ENCODE data around the gene SLC35E3. TPM values are rescaled to one million over a fixed set of nuclear protein-coding genes. Genes with fewer than 3 reads are reported as not detected.
A peak's percentile ranks its signal among the peaks of the same experiment; 100 is the strongest.
"Not testable (repeated sequence)": the region's sequence is repeated elsewhere in the genome, so short reads cannot be mapped to it uniquely, and the experiment has no call there.

The SLC35E3 gene
- polyA plus RNA-seq, 1 of the 3 experiments (the other 2 are of a cell fraction): 5.7 TPM

DNA sequence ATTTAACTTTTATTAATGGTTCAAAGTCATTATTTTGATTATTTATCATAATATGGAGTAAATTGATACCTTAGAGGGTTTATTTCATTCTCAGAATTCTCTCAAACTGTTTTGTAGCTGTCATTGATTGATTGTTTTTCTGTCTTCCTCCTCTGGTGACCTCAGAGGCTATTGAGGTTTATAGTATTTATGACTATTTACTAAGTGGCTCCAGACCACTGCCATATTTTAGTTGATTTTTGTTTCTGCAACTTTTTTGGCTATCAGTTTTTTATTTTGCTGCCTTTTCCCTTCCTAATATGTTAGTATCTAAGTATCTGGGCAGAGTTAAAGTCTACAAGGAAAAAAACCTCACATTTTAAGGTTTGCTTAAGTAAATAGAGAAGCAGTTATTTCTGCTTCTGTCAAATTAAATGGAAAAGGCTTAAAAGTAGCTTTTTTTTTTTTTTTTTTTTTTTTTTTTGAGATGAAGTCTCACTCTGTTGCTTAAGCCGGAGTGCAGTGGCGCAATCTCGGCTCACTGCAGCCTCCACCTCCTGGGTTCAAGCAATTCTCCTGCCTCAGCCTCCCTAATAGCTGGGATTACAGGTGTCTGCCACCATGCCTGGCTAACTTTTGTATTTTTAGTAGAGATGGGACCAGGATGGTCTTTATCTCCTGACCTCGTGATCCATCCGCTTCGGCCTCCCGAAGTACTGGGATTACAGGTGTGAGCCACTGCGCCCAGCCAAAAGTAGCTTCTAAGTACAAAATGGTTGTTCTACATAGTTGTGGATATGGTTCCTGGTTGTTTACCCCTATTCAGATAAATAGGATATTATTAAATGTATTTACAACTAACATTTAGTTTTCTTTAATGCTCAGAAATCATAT is 70.2 kb downstream of the SLC35E3 start:
- CTCF ChIA-PET: interaction anchor here (1.0 to 3.6 kb wide), 3 partner anchors 9 to 14 kb away, joined by 3 to 21 read pairs (median 4); no protein-coding TSS in a partner anchor
- Histone ChIP-seq H3K4me2 (peak overlapping the region; percentile 76; the same call in 1 of the 2 replicates), H3K9me2 (no peaks in the 10 kb centered on the region), H3F3A (replicated peaks; ENCODE audit: insufficient read depth) (peaks cover 62% of the 10 kb centered on the region), H3K9ac (no peak overlapping the region), H3K4me1 (ENCODE audit: control insufficient read depth in 1 of 2, insufficient read depth in 2 of 2, low read depth in 1 of 2, low read length in 1 of 2) (peaks cover 2 to 12% of the 10 kb centered on the region in 2 experiments; a peak in 3 of 4 replicates), H3K79me2 (ENCODE audit: insufficient read depth) (peaks cover 97% of the 10 kb centered on the region), H3K27ac (ENCODE audit: low read depth in 2 of 2, low read length in 1 of 2) (no peak overlapping the region), H2AFZ (ENCODE audit: low read depth) (no peak overlapping the region), H3K4me3 (ENCODE audit: low read depth in 2 of 2, low read length in 1 of 2) (0 out of 4 replicates have a peak overlapping the region, but pooled peaks of 1 of the 2 experiments have one; percentile 11), H3K27me3 (ENCODE audit: insufficient read depth) (no peaks in the 10 kb centered on the region), H4K20me1 (ENCODE audit: insufficient read depth) (peaks cover 98% of the 10 kb centered on the region), H3K36me3 (replicated peaks in 1 of 2; ENCODE audit: control insufficient read depth in 1 of 2, insufficient read depth in 2 of 2, low read length in 1 of 2) (peaks cover 76 to 97% of the 10 kb centered on the region in 2 experiments), H3K9me3 (no peaks in the 10 kb centered on the region)
- DNase-seq: no peak
- TF ChIP-seq USF2 (IDR thresholded peaks at IDR 0.05; ENCODE audit: borderline replicate concordance, low read depth, low read length) (no peak), JUND (IDR thresholded peaks at IDR 0.05) (no peak), RCOR1 (IDR thresholded peaks at IDR 0.05; ENCODE audit: low read length) (no peak), RAD21 (IDR thresholded peaks at IDR 0.05; ENCODE audit: low read length) (no peak)
- WGBS (ENCODE audit: low lambda C conversion rate): 98% methylated on average over 8 of the region's 8 CpGs
- POLR2A ChIA-PET: no interaction called here

DNA sequence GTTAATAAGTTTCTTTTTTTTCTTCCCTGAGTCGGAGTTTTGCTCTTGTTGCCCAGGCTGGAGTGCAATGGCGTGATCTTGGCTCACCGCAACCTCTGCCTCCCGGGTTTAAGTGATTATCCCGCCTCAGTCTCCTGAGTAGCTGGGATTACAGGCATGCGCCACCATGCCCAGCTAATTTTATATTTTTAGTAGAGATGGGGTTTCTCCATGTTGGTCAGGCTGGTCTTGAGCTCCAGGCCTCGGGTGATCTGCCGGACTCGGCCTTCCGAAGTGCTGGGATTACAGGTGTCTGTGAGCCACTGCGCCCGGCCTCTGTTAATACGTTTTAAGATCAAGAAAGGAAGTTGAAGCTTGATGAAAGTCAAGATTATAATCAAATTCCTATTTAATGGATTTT is 73.5 kb downstream of the SLC35E3 start:
- H3K4me3 ChIP-seq (ENCODE audit: low read depth in 2 of 2, low read length in 1 of 2); DNase-seq; H3K9me3 ChIP-seq; H3K4me1 ChIP-seq (ENCODE audit: control insufficient read depth in 1 of 2, insufficient read depth in 2 of 2, low read depth in 1 of 2, low read length in 1 of 2); H3K27ac ChIP-seq (ENCODE audit: low read depth in 2 of 2, low read length in 1 of 2); H3K9ac ChIP-seq; POLR2A ChIA-PET; H3K4me2 ChIP-seq; H3K9me2 ChIP-seq; H2AFZ ChIP-seq (ENCODE audit: low read depth); H3K27me3 ChIP-seq (ENCODE audit: insufficient read depth): not testable (repeated sequence)
- Histone ChIP-seq H3F3A (replicated peaks; ENCODE audit: insufficient read depth) (peaks cover 75% of the 10 kb centered on the region), H3K36me3 (replicated peaks in 1 of 2; ENCODE audit: control insufficient read depth in 1 of 2, insufficient read depth in 2 of 2, low read length in 1 of 2) (peaks cover 71 to 97% of the 10 kb centered on the region in 2 experiments), H3K79me2 (ENCODE audit: insufficient read depth) (peaks cover 97% of the 10 kb centered on the region), H4K20me1 (ENCODE audit: insufficient read depth) (peaks cover 98% of the 10 kb centered on the region)
- WGBS (ENCODE audit: low lambda C conversion rate): 94% methylated on average over 13 of the region's 13 CpGs
- CTCF ChIA-PET: interaction anchor here (0.6 to 3.7 kb wide), 5 partner anchors 11 to 337 kb away, joined by 3 to 23 read pairs (median 4); partner anchors contain the start of gene MDM2

GRCh38 chr12:68821357-68822188 is 75.6 kb downstream of the SLC35E3 start:
- H3K27ac ChIP-seq (ENCODE audit: low read depth in 2 of 2, low read length in 1 of 2): peak overlapping the region in 1 of 2 experiments; percentile 25; a peak in 1 of 4 replicates
- H3K4me2 ChIP-seq: no peak overlapping the region
- no peak overlapping the region for H3K9ac ChIP-seq
- 92% methylated on average over 6 of the region's 6 CpGs for WGBS (ENCODE audit: low lambda C conversion rate)
- H3K9me3 ChIP-seq: no peaks in the 10 kb centered on the region
- TF ChIP-seq TCF12 (IDR thresholded peaks at IDR 0.05) (no peak), GABPA (IDR thresholded peaks at IDR 0.05; ENCODE audit: low read depth) (no peak), YY1 (IDR thresholded peaks at IDR 0.05; ENCODE audit: low read depth) (no peak), POLR2AphosphoS5 (IDR thresholded peaks at IDR 0.05; ENCODE audit: low read depth, low read length) (no peak)
- TF ChIP-seq, protein P1, sequence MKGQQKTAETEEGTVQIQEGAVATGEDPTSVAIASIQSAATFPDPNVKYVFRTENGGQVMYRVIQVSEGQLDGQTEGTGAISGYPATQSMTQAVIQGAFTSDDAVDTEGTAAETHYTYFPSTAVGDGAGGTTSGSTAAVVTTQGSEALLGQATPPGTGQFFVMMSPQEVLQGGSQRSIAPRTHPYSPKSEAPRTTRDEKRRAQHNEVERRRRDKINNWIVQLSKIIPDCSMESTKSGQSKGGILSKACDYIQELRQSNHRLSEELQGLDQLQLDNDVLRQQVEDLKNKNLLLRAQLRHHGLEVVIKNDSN (IDR thresholded peaks at IDR 0.05; ENCODE audit: borderline replicate concordance, low read depth): no peak
- CTCF ChIA-PET: interaction anchor here (1.0 to 3.7 kb wide), 4 partner anchors 9 to 249 kb away, joined by 3 to 23 read pairs (median 3); no protein-coding TSS in a partner anchor
- H3K9me2 ChIP-seq: no peaks in the 10 kb centered on the region
- H3K4me1 ChIP-seq (ENCODE audit: control insufficient read depth in 1 of 2, insufficient read depth in 2 of 2, low read depth in 1 of 2, low read length in 1 of 2): 0 out of 4 replicates have a peak, but pooled peaks cover 0 to 5% of the 10 kb centered on the region in 2 experiments
- H3F3A ChIP-seq (replicated peaks; ENCODE audit: insufficient read depth): peaks cover 80% of the 10 kb centered on the region
- DNase-seq: no peak
- H4K20me1 ChIP-seq (ENCODE audit: insufficient read depth): peaks cover 97% of the 10 kb centered on the region
- H2AFZ ChIP-seq (ENCODE audit: low read depth): no peak overlapping the region
- no peak overlapping the region for H3K4me3 ChIP-seq (ENCODE audit: low read depth in 2 of 2, low read length in 1 of 2)
- H3K27me3 ChIP-seq (ENCODE audit: insufficient read depth): no peaks in the 10 kb centered on the region
- peaks cover 88% of the 10 kb centered on the region for H3K79me2 ChIP-seq (ENCODE audit: insufficient read depth)
- H3K36me3 ChIP-seq (replicated peaks in 1 of 2; ENCODE audit: control insufficient read depth in 1 of 2, insufficient read depth in 2 of 2, low read length in 1 of 2): peaks cover 70 to 95% of the 10 kb centered on the region in 2 experiments
- POLR2A ChIA-PET: interaction anchor here (0.8 kb wide), 1 partner anchor 13 kb away, joined by 3 read pairs; no protein-coding TSS in a partner anchor
